Stimulated activated CD4-positive, alpha-beta T cell treated with anti-CD3 and anti-CD28 coated beads, Interleukin-4, amount 100 ng/mL, for 24 hours (primary cell): Measurements from ENCODE around the gene SIAH1.
"Not testable (repeated sequence)": the region's sequence is repeated elsewhere in the genome, so short reads cannot be mapped to it uniquely, and the experiment has no call there.

ENCODE experiments used
- DNase-seq: peaks from one replicate; pipeline ENCODE4 v3.0.0-alpha.2; 2020

The SIAH1 gene

DNA sequence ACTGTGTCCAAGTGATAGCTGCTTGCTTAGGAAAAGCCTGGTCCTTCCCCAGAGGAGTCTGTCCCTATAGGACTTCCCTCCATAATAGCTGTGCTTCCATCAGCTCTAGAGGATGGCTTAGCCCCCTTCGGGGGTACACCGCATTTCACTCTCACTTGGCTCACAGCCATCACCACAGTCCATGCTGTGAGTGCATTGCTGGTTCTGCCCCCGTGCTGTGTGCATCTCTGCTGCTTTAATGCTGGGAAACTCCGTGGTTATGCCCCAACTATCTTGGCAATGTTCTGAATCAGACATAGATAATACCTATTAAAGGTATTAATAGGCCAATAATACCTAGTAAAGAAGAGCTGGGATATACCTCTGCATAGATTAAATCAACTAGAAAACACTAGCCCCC lies 58.3 kb downstream of the SIAH1 start:
- DNase-seq, result no peak

- DNase-seq, result no peak
Measured at GRCh38 chr16:48323783-48324775, 61.1 kb downstream of the SIAH1 start.

GRCh38 chr16:48321317-48322036 lies 63.7 kb downstream of the SIAH1 start:
- peak; percentile 30 for DNase-seq

DNA sequence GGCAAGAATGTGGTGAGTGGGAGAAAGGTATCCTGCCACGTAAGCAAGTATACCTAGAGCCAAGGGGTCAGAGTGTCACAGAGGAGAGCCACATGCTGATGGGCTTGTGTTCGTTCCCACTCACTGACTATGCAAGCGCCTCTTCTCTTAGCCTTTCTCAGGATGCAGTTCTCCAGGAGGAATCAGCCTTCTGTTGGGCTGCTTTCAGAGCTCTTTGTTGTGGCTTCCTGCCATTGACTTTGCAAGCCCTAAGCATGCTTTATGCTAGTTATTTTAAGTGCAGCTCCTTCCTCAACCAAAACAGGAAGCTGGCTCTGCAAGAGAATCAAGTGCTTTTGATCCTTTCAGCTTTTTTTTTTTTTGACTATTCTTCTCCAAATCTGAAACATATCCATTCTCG lies 66.6 kb downstream of the SIAH1 start:
- DNase-seq, result peak; percentile 4

DNA sequence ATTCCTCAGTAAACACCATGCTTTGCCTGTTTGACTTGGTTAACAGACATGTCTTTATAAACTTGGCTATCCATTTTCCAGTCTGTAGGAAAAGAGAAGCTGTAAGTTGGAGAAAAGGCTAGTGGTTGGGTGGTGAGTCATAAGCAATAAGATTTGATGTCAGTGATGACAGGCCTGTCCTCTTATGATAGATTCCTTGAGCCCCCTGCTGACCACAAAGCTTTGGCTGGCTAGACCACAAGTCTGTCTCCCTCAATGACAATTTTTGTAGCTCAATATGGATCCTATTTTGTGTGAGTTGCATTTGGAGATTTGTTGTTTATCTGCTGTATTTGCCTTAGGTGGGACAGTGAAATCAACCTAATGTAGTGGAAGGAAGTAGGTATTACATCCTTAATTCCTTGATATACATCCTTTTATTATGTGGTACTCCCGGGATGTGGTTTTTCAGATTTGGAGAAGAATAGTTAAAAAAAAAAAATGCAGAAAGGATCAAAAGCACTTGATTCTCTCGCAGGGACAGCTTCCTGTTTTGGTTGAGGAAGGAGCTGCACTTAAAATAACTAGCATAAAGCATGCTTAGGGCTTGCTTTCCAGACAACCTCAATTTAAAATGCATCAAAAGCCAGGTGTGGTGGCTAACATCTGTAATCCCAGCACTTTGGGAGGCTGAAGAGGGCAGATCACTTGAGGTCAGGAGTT lies 67.4 kb downstream of the SIAH1 start:
- no peak for DNase-seq

DNA sequence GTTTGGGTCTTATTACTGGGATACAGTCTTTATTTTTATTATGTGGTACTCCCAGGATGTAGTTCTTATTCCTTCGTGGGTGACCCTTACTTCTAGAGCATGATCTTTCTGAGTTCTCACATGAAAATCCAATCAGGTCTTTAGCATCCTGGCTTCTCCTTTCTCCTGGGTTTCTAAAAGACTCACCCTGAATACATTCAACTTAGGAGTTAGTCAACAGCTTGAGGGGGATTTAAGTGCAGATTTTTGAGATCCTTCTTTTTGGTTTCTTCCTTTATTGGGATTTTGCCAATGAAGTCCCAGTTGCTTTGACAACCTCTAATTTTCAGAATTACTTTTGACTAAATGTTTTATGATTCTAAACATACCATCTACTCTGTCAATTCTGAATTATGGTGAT lies 68.2 kb downstream of the SIAH1 start:
- DNase-seq, result no peak

- not testable (repeated sequence) for DNase-seq
Measured at GRCh38 chr16:48313905-48314304, 71.3 kb downstream of the SIAH1 start.

- DNase-seq, result no peak
Measured at GRCh38 chr16:48310908-48311641, 74.1 kb downstream of the SIAH1 start.
